Transverse colon (tissue), 4 donors: ENCODE measurements around the gene RHOU.

Experiments
- EP300 ChIP-seq: sonication (generic); formaldehyde crosslinking; IDR thresholded peaks from one replicate; pipeline ENCODE4 v1.6.1; 2017; ENCODE audit warnings: antibody characterized with exemption, low read depth
- POLR2AphosphoS5 ChIP-seq, 3 donors: sonication (generic); formaldehyde crosslinking; IDR thresholded peaks; one replicate each; pipeline ENCODE4 v1.6.1; 2016; ENCODE audit warnings: antibody characterized with exemption in 3 of 3
- TF ChIP-seq, protein P1 (sequence below), 5 experiments: fragments of 200-600 bp in 3 of 5; fragments of 450-650 bp in 2 of 5; sonication (generic) in 3 of 5; IDR thresholded peaks; 1 replicate in 2 of 5; 2 replicates in 3 of 5; pipeline ENCODE4 v1.5.1; 2016 to 2017; ENCODE audit warnings: antibody characterized with exemption in 5 of 5, inconsistent platforms in 3 of 5, mild to moderate bottlenecking in 2 of 5, moderate library complexity in 1 of 5

DNA sequence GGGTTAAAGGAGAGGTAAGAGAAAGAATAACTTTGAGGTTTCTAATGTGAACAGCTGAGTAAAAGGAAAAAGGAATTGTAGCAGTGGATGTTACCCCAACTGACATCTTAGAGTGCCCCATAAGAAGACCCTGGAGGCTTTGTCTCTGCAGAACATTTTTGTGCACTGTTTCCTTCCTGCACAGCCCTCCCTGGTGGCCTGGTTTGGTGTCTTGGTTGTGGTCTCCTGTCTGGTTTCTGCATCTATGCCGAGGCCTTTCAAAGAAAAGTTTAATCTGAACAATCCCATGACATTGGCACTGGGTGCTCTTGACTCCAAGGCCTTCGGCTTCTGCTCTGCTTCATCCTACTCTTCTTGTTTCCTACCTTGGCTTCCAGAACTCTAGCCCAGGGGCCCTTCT lies 57.8 kb downstream of the RHOU start:
- TF ChIP-seq EP300 (no peak), POLR2AphosphoS5 (IDR thresholded peaks at IDR 0.05) (no peak)
- TF ChIP-seq, protein P1, sequence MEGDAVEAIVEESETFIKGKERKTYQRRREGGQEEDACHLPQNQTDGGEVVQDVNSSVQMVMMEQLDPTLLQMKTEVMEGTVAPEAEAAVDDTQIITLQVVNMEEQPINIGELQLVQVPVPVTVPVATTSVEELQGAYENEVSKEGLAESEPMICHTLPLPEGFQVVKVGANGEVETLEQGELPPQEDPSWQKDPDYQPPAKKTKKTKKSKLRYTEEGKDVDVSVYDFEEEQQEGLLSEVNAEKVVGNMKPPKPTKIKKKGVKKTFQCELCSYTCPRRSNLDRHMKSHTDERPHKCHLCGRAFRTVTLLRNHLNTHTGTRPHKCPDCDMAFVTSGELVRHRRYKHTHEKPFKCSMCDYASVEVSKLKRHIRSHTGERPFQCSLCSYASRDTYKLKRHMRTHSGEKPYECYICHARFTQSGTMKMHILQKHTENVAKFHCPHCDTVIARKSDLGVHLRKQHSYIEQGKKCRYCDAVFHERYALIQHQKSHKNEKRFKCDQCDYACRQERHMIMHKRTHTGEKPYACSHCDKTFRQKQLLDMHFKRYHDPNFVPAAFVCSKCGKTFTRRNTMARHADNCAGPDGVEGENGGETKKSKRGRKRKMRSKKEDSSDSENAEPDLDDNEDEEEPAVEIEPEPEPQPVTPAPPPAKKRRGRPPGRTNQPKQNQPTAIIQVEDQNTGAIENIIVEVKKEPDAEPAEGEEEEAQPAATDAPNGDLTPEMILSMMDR (IDR thresholded peaks at IDR 0.05): no peak
